ENCODE data around the gene ENO4. TPM values are rescaled to one million over a fixed set of nuclear protein-coding genes. Genes with fewer than 3 reads are reported as not detected.

Gene ENO4
- total and polyA plus RNA-seq, 3 experiments from 2014 or later, result not detected

DNA sequence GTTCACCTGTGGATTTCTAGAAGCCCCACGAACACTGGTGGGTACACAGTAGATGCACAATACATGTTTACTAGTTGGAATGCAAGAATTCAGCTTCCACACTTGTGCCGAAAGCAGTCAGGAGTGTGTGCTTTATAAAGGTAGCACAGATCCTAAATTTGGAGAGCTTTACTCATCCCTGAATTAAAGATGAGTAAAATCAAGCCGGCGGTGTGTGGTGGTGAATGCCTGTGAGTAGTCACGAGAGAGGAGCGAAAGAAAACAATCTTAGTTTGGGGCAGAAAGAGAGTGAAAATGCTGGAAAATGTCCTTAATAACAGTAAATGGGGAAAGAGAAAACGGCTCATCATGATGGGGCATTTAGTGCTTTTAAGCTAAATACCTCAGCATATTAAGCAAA, 13.6 kb upstream of the ENO4 start:
- no peaks in the 10 kb centered on the region for H3K9me3 ChIP-seq (ENCODE audit: low read length)
- POLR2A ChIA-PET, result no interaction called here
- H3K4me3 ChIP-seq (ENCODE audit: low read length), result no peak overlapping the region
- H3K36me3 Mint-ChIP-seq, result no peaks in the 10 kb centered on the region
- CTCF ChIA-PET, result no interaction called here
- H3K27me3 ChIP-seq (ENCODE audit: insufficient read depth, low read length, poor library complexity, severe bottlenecking), result no peaks in the 10 kb centered on the region
- no peak overlapping the region for H3K4me3 Mint-ChIP-seq
- no peak for DNase-seq
- no peak overlapping the region for H3K27ac Mint-ChIP-seq
- no peaks in the 10 kb centered on the region for H3K36me3 ChIP-seq (ENCODE audit: insufficient read depth, low read length)
- no peak overlapping the region for H3K27ac ChIP-seq (ENCODE audit: low read depth, low read length)
- H3K4me1 ChIP-seq (ENCODE audit: insufficient read depth, low read length), result no peaks in the 10 kb centered on the region
- H3K9me3 Mint-ChIP-seq, result no peaks in the 10 kb centered on the region
- H3K27me3 Mint-ChIP-seq, result peaks cover 0 to 5% of the 10 kb centered on the region in 2 donors
- H3K4me1 Mint-ChIP-seq, result no peaks in the 10 kb centered on the region

DNA sequence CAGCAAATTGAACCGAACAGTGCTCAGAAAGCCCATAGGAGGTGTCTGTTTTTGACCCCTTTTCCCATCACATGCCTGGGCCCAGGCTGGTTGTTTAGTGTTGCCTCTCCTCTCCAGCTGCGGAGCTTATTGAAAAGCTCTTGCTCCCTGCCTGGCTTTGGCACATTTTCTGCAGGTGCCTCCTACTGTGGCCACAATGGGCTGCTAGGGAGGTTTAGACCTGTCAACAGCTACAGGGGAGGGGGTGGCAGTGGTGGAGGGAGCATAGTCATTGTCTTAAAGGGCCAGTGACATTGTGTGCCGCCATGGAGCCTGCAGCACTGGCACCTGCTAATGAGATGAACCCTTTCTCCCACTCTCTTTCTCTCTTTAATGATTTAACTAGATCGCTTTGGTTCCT, 13.2 kb upstream of the ENO4 start:
- Histone ChIP-seq H3K27ac (ENCODE audit: low read depth, low read length) (no peak overlapping the region), H3K4me1 (ENCODE audit: insufficient read depth, low read length) (no peaks in the 10 kb centered on the region), H3K36me3 (ENCODE audit: insufficient read depth, low read length) (no peaks in the 10 kb centered on the region), H3K27me3 (ENCODE audit: insufficient read depth, low read length, poor library complexity, severe bottlenecking) (no peaks in the 10 kb centered on the region), H3K9me3 (ENCODE audit: low read length) (no peaks in the 10 kb centered on the region), H3K4me3 (ENCODE audit: low read length) (no peak overlapping the region)
- POLR2A ChIA-PET, result no interaction called here
- no peaks in the 10 kb centered on the region for H3K4me1 Mint-ChIP-seq
- H3K27ac Mint-ChIP-seq, result no peak overlapping the region
- H3K27me3 Mint-ChIP-seq, result peaks cover 0 to 5% of the 10 kb centered on the region in 2 donors
- H3K36me3 Mint-ChIP-seq, result no peaks in the 10 kb centered on the region
- H3K4me3 Mint-ChIP-seq, result no peak overlapping the region
- CTCF ChIA-PET, result no interaction called here
- DNase-seq, result no peak
- H3K9me3 Mint-ChIP-seq, result no peaks in the 10 kb centered on the region

DNA sequence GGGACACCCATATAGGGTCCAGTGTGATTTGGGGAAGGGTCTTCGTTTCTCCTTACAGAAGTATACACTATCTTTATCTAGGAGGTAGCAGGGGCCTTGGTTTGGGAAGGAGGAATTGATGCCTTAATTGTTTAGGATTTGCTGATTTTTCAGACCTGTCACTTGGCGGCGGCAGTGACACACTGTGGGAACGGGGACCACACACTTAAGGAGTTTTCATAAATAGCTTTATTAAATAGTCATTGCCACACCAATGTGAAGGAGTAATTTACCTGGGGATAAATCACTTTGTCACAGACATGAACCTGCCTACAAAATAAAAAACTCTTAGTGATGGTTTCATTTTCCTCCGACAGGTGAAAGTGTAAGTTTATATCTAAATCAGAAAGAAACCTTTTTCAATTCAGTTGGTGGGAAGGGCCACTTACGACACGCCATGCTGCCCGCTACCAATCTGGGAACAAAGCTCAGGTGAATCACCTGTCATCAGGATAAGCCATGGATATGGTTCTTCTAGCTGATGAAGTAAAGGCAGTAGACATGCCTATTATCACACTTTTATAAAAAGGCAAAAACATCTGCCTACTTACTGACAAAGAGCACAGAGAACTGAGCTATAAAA, 12.3 kb upstream of the ENO4 start:
- no peaks in the 10 kb centered on the region for H3K9me3 Mint-ChIP-seq
- ChIA-PET CTCF (interaction anchor here (0.6 kb wide), 1 partner anchor 22 kb away, joined by 3 read pairs; no protein-coding TSS in a partner anchor), POLR2A (no interaction called here)
- no peak overlapping the region for H3K4me3 ChIP-seq (ENCODE audit: low read length)
- H3K4me1 ChIP-seq (ENCODE audit: insufficient read depth, low read length), result no peaks in the 10 kb centered on the region
- H3K4me1 Mint-ChIP-seq, result no peaks in the 10 kb centered on the region
- no peaks in the 10 kb centered on the region for H3K27me3 ChIP-seq (ENCODE audit: insufficient read depth, low read length, poor library complexity, severe bottlenecking)
- no peak for DNase-seq
- H3K27ac ChIP-seq (ENCODE audit: low read depth, low read length), result no peak overlapping the region
- no peaks in the 10 kb centered on the region for H3K36me3 ChIP-seq (ENCODE audit: insufficient read depth, low read length)
- H3K4me3 Mint-ChIP-seq, result no peak overlapping the region
- no peak overlapping the region for H3K27ac Mint-ChIP-seq
- H3K36me3 Mint-ChIP-seq, result no peaks in the 10 kb centered on the region
- H3K9me3 ChIP-seq (ENCODE audit: low read length), result no peaks in the 10 kb centered on the region
- H3K27me3 Mint-ChIP-seq, result peaks cover 0 to 5% of the 10 kb centered on the region in 2 donors

DNA sequence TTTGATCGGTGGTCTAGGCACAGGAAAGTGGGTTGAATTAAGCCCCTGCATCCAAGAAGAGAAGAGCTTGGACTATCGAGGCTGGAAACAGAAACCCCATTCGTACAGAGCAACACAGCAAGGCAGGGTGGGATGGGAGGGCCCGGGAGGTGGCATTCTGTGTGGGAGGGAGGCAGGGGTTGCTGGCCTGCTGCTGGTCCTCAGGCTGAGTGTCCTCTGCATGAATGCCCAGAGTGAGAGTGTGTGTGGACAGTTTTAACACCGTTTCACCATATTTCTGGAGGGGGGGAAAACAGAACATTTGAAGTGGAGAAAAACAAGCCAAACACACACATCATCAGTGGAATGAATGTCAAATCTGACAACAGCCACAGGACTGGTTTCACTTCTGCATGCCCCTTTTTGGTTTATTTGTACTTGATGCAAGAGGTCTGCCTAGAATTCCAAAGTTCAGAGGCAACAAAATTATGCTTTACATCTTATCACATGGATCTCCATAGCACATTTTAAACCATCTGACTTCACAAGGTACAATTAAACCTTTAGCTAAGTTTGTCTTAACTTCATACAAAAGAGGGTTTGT, 11.1 kb upstream of the ENO4 start:
- H3K36me3 Mint-ChIP-seq, result no peaks in the 10 kb centered on the region
- H3K4me3 ChIP-seq (ENCODE audit: low read length), result no peak overlapping the region
- no peak for DNase-seq
- peaks cover 0 to 5% of the 10 kb centered on the region in 2 donors for H3K27me3 Mint-ChIP-seq
- POLR2A ChIA-PET, result no interaction called here
- H3K4me1 ChIP-seq (ENCODE audit: insufficient read depth, low read length), result no peaks in the 10 kb centered on the region
- CTCF ChIA-PET, result no interaction called here
- no peak overlapping the region for H3K4me3 Mint-ChIP-seq
- no peaks in the 10 kb centered on the region for H3K9me3 ChIP-seq (ENCODE audit: low read length)
- no peak overlapping the region for H3K27ac ChIP-seq (ENCODE audit: low read depth, low read length)
- no peaks in the 10 kb centered on the region for H3K36me3 ChIP-seq (ENCODE audit: insufficient read depth, low read length)
- H3K4me1 Mint-ChIP-seq, result no peaks in the 10 kb centered on the region
- H3K9me3 Mint-ChIP-seq, result no peaks in the 10 kb centered on the region
- no peak overlapping the region for H3K27ac Mint-ChIP-seq
- no peaks in the 10 kb centered on the region for H3K27me3 ChIP-seq (ENCODE audit: insufficient read depth, low read length, poor library complexity, severe bottlenecking)

DNA sequence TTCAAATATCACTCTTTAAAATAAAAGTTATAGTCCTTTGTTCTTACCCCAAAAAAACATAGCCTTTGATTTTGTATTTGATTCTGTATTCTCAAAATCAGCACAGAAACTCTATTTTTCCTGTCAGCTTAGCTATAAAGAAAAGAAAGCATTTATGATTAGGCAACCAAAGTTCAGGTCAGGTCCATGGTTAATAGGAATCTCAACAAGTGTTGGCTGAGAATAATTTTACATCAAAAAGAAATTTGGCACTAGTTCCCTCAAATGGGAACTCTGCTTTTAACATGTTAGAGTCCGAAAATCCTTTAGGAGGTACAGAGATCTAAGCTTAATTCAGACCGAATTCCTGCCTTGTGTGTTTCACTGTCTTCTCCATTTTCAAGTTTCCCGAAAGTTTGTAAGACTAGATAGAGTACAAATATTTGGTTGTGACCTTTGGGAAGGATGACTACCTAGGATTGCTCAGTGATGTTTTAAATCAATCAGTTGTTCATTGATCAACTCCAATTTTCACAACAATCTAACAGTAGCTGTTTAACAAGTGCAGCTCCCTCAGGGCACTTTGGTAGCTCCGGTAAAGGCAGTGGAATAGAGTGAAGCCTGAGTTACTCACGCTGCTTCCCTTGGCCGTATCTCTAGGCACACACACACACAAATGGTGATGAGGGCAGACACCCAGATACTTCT, 8.8 kb upstream of the ENO4 start:
- no peaks in the 10 kb centered on the region for H3K4me1 Mint-ChIP-seq
- ChIA-PET CTCF (no interaction called here), POLR2A (no interaction called here)
- Histone ChIP-seq H3K4me1 (ENCODE audit: insufficient read depth, low read length) (no peaks in the 10 kb centered on the region), H3K27me3 (ENCODE audit: insufficient read depth, low read length, poor library complexity, severe bottlenecking) (no peaks in the 10 kb centered on the region), H3K9me3 (ENCODE audit: low read length) (no peaks in the 10 kb centered on the region), H3K36me3 (ENCODE audit: insufficient read depth, low read length) (no peaks in the 10 kb centered on the region), H3K27ac (ENCODE audit: low read depth, low read length) (no peak overlapping the region), H3K4me3 (ENCODE audit: low read length) (no peak overlapping the region)
- no peak overlapping the region for H3K27ac Mint-ChIP-seq
- no peaks in the 10 kb centered on the region for H3K36me3 Mint-ChIP-seq
- no peak for DNase-seq
- no peak overlapping the region for H3K4me3 Mint-ChIP-seq
- H3K27me3 Mint-ChIP-seq, result peaks cover 0 to 3% of the 10 kb centered on the region in 2 donors
- H3K9me3 Mint-ChIP-seq, result no peaks in the 10 kb centered on the region

DNA sequence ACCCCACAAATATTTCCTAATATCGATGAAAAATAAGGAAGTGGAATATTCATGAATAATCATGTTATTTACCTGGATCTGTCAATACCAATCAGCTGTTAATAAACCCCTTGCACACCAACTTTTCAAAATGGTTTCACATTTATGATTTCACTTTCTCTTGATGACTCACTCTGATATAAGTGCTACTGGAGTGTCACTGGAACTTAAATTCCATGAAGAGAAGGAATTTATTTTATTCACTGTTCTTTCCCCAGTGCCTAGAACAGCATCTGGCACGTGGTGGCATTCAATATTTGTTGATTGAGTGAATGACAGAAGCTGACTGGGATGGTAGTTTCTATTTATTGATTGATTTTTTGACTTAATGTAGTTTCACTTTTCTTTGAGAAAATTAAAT, 3.5 kb upstream of the ENO4 start:
- Histone ChIP-seq H3K4me1 (ENCODE audit: insufficient read depth, low read length) (no peaks in the 10 kb centered on the region), H3K9me3 (ENCODE audit: low read length) (no peaks in the 10 kb centered on the region), H3K4me3 (ENCODE audit: low read length) (no peak overlapping the region), H3K27ac (ENCODE audit: low read depth, low read length) (no peak overlapping the region), H3K36me3 (ENCODE audit: insufficient read depth, low read length) (no peaks in the 10 kb centered on the region), H3K27me3 (ENCODE audit: insufficient read depth, low read length, poor library complexity, severe bottlenecking) (no peaks in the 10 kb centered on the region)
- no peak overlapping the region for H3K27ac Mint-ChIP-seq
- H3K9me3 Mint-ChIP-seq, result peaks cover 0 to under 1% (median 0%) of the 10 kb centered on the region in 5 donors
- ChIA-PET CTCF (interaction anchor here (0.6 kb wide), 1 partner anchor 140 kb away, joined by 3 read pairs; no protein-coding TSS in a partner anchor), POLR2A (no interaction called here)
- peaks cover 26 to 34% of the 10 kb centered on the region in 2 donors for H3K27me3 Mint-ChIP-seq
- H3K4me1 Mint-ChIP-seq, result peaks cover 0 to 9% (median 0%) of the 10 kb centered on the region in 3 donors
- DNase-seq, result no peak
- H3K36me3 Mint-ChIP-seq, result peaks cover 0 to under 1% (median 0%) of the 10 kb centered on the region in 3 donors
- no peak overlapping the region for H3K4me3 Mint-ChIP-seq

DNA sequence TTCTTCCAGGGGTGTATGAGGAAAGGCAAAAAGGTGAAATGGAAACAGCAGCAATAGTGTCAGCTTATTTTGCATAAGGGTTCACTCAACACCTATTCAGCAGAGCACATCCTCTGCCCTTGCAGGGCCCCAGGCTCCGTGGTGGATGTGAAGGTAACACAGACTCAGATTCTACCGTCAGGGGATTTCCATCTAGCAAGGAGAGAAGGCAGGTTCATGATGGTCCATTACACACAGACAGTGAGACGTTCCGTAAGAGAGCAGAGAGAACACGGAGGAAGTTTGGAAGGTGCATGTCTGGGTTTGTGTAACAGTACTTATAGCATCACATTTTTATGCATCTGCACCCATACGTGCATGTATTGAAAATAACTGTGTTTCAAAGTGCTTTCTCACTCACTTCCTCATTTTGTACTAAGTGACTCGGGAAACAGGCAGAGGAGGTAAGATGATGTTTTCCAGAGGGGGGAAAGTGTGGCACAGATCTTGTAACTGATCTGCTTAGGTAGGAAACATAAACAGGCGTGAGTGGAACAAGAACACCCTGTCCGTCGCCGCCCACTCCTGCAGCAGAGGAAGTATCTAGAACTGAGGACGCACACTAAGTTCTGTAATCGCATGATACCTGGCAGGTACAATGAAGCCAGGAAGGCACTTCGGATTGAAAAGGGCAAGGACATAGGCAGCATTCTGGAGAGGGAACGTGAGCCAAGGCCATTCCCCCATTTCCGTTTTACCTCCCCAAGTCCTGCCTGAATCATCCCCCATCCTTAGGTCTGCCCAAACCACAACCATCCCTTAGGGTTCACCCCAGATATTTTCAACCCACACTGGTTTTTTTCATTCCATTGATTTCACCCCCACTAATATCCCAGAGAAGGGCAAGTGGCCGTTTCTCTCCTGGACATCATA, 1.0 kb upstream of the ENO4 start:
- POLR2A ChIA-PET, result no interaction called here
- peaks cover 0 to 9% (median 0%) of the 10 kb centered on the region in 3 donors for H3K4me1 Mint-ChIP-seq
- Histone ChIP-seq H3K27ac (ENCODE audit: low read depth, low read length) (no peak overlapping the region), H3K9me3 (ENCODE audit: low read length) (no peaks in the 10 kb centered on the region), H3K4me3 (ENCODE audit: low read length) (no peak overlapping the region), H3K4me1 (ENCODE audit: insufficient read depth, low read length) (no peaks in the 10 kb centered on the region), H3K36me3 (ENCODE audit: insufficient read depth, low read length) (no peaks in the 10 kb centered on the region), H3K27me3 (ENCODE audit: insufficient read depth, low read length, poor library complexity, severe bottlenecking) (no peaks in the 10 kb centered on the region)
- peaks cover 37 to 45% of the 10 kb centered on the region in 2 donors for H3K27me3 Mint-ChIP-seq
- peaks cover 0 to 5% (median 0%) of the 10 kb centered on the region in 3 donors for H3K36me3 Mint-ChIP-seq
- CTCF ChIA-PET, result no interaction called here
- peak overlapping the region in 6 of 7 donors; percentile 1 to 62 (median 36) for H3K4me3 Mint-ChIP-seq
- H3K9me3 Mint-ChIP-seq, result peaks cover 0 to 4% (median 2%) of the 10 kb centered on the region in 5 donors
- no peak for DNase-seq
- H3K27ac Mint-ChIP-seq, result peak overlapping the region in 2 of 8 donors; percentile 35 to 51

DNA sequence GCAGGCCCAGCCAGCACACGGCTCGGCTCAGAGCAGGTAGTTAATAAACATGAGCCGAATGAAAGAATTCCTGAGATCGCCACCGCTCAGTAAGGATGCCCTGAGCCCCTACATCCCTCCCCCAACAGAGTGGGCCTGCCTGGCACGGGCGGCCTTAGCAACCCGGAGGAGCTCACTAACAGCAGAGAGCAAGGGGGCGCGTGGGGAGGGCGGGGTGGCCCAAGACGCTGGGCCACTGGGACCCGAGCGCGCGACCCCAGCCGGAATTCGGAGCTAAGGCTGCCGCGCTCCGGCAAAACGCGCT, 403 bp upstream of the ENO4 start:
- DNase-seq, result no peak
- H3K27ac Mint-ChIP-seq, result peak overlapping the region in 1 of 8 donors; percentile 31
- peaks cover 0 to 9% (median 0%) of the 10 kb centered on the region in 3 donors for H3K4me1 Mint-ChIP-seq
- H3K4me3 Mint-ChIP-seq, result peak overlapping the region in 5 of 7 donors; percentile 1 to 62 (median 56)
- peaks cover 0 to 4% (median 2%) of the 10 kb centered on the region in 5 donors for H3K9me3 Mint-ChIP-seq
- no peak overlapping the region for H3K4me3 ChIP-seq (ENCODE audit: low read length)
- H3K36me3 Mint-ChIP-seq, result peaks cover 0 to 5% (median 0%) of the 10 kb centered on the region in 3 donors
- no peak overlapping the region for H3K27ac ChIP-seq (ENCODE audit: low read depth, low read length)
- ChIA-PET CTCF (no interaction called here), POLR2A (no interaction called here)
- no peaks in the 10 kb centered on the region for H3K27me3 ChIP-seq (ENCODE audit: insufficient read depth, low read length, poor library complexity, severe bottlenecking)
- no peaks in the 10 kb centered on the region for H3K9me3 ChIP-seq (ENCODE audit: low read length)
- H3K27me3 Mint-ChIP-seq, result peaks cover 37 to 45% of the 10 kb centered on the region in 2 donors
- no peaks in the 10 kb centered on the region for H3K4me1 ChIP-seq (ENCODE audit: insufficient read depth, low read length)
- H3K36me3 ChIP-seq (ENCODE audit: insufficient read depth, low read length), result no peaks in the 10 kb centered on the region
